Neutrophil (primary cell): ENCODE measurements around the gene OPTC.

Source experiments
- H3K27ac ChIP-seq: fragments of 200-600 bp; sonication (generic); 2 replicates; pipeline ENCODE4 v1.5.1; 2016; ENCODE audit warnings: mild to moderate bottlenecking, moderate library complexity
- H3K27me3 ChIP-seq: fragments of 200-600 bp; sonication (generic); 2 replicates; pipeline ENCODE4 v1.6.0; 2016; ENCODE audit warnings: mild to moderate bottlenecking
- H3K36me3 ChIP-seq: fragments of 200-600 bp; sonication (generic); 2 replicates; pipeline ENCODE4 v1.5.1; 2017
- H3K4me1 ChIP-seq, 2 experiments: fragments of 200-600 bp in 1 of 2; sonication (generic) in 1 of 2; 1 replicate in 1 of 2; 2 replicates in 1 of 2; pipeline versions ENCODE4 v1.5.1 to v1.6.1; 2013 to 2016; ENCODE audit warnings: low read depth in 1 of 2, low read length in 1 of 2, mild to moderate bottlenecking in 1 of 2, moderate library complexity in 1 of 2; ENCODE audit not compliant: control insufficient read depth in 1 of 2, insufficient read depth in 1 of 2
- H3K4me3 ChIP-seq, 2 experiments: fragments of 200-600 bp in 1 of 2; sonication (generic) in 1 of 2; 1 replicate in 1 of 2; 2 replicates in 1 of 2; pipeline ENCODE4 v1.5.1; 2013 to 2016; ENCODE audit warnings: low read depth in 1 of 2, low read length in 1 of 2, mild to moderate bottlenecking in 1 of 2, moderate library complexity in 1 of 2
- H3K9me3 ChIP-seq: fragments of 200-600 bp; sonication (generic); 2 replicates; pipeline ENCODE4 v1.5.1; 2016
- CTCF ChIP-seq: fragments of 200-600 bp; sonication (generic); IDR thresholded peaks from 2 replicates; pipeline ENCODE4 v1.5.1; 2016; ENCODE audit warnings: antibody characterized with exemption

The OPTC gene

GRCh38 chr1:203549309-203549708 is 55.4 kb downstream of the OPTC start:
- no peak for TF ChIP-seq CTCF
- H3K9me3 ChIP-seq, result no peaks in the 10 kb centered on the region
- H3K4me1 ChIP-seq, result peaks cover 20 to 23% of the 10 kb centered on the region in 2 experiments
- no peaks in the 10 kb centered on the region for H3K27me3 ChIP-seq
- no peak overlapping the region for H3K4me3 ChIP-seq
- no peaks in the 10 kb centered on the region for H3K36me3 ChIP-seq
- no peak overlapping the region for H3K27ac ChIP-seq

- Histone ChIP-seq H3K9me3 (no peaks in the 10 kb centered on the region), H3K27ac (no peak overlapping the region), H3K4me3 (no peak overlapping the region), H3K4me1 (peaks cover 28 to 29% of the 10 kb centered on the region in 2 experiments), H3K36me3 (no peaks in the 10 kb centered on the region), H3K27me3 (no peaks in the 10 kb centered on the region)
- TF ChIP-seq CTCF, result no peak
These were observed 56.9 kb downstream of the OPTC start for GRCh38 chr1:203550846-203551245.

- no peaks in the 10 kb centered on the region for H3K27me3 ChIP-seq
- peaks cover 28 to 29% of the 10 kb centered on the region in 2 experiments for H3K4me1 ChIP-seq
- no peak overlapping the region for H3K27ac ChIP-seq
- H3K36me3 ChIP-seq, result no peaks in the 10 kb centered on the region
- H3K9me3 ChIP-seq, result no peaks in the 10 kb centered on the region
- no peak for TF ChIP-seq CTCF
- H3K4me3 ChIP-seq, result no peak overlapping the region
These were observed 57.6 kb downstream of the OPTC start for GRCh38 chr1:203551550-203551949.

GRCh38 chr1:203553496-203553895 is 59.5 kb downstream of the OPTC start:
- TF ChIP-seq CTCF, result no peak
- H3K27me3 ChIP-seq, result no peaks in the 10 kb centered on the region
- peaks cover 28 to 29% of the 10 kb centered on the region in 2 experiments for H3K4me1 ChIP-seq
- no peaks in the 10 kb centered on the region for H3K9me3 ChIP-seq
- no peak overlapping the region for H3K4me3 ChIP-seq
- H3K36me3 ChIP-seq, result no peaks in the 10 kb centered on the region
- no peak overlapping the region for H3K27ac ChIP-seq

GRCh38 chr1:203554071-203554470 is 60.1 kb downstream of the OPTC start:
- Histone ChIP-seq H3K27me3 (no peaks in the 10 kb centered on the region), H3K36me3 (no peaks in the 10 kb centered on the region), H3K4me1 (peaks cover 23 to 25% of the 10 kb centered on the region in 2 experiments), H3K27ac (no peak overlapping the region), H3K9me3 (no peaks in the 10 kb centered on the region), H3K4me3 (no peak overlapping the region)
- no peak for TF ChIP-seq CTCF

GRCh38 chr1:203555076-203555475 is 61.1 kb downstream of the OPTC start:
- Histone ChIP-seq H3K4me1 (peaks cover 19 to 21% of the 10 kb centered on the region in 2 experiments), H3K27ac (no peak overlapping the region), H3K9me3 (no peaks in the 10 kb centered on the region), H3K36me3 (no peaks in the 10 kb centered on the region), H3K4me3 (no peak overlapping the region), H3K27me3 (no peaks in the 10 kb centered on the region)
- no peak for TF ChIP-seq CTCF
